Vagina (tissue), 2 donors: ENCODE measurements around the gene SPAST.

Experiments used
- CTCF ChIP-seq, 3 experiments: fragments of 450-650 bp in 2 of 3; fragments of 200-600 bp in 1 of 3; sonication (generic) in 1 of 3; IDR thresholded peaks; one replicate each; pipeline ENCODE4 v1.5.1; 2017 to 2019; ENCODE audit warnings: antibody characterized with exemption in 3 of 3, mild to moderate bottlenecking in 2 of 3, moderate library complexity in 2 of 3
- POLR2A ChIP-seq, 2 donors: fragments of 450-650 bp; IDR thresholded peaks; one replicate each; pipeline ENCODE4 v1.6.1; 2017; ENCODE audit warnings: antibody characterized with exemption in 2 of 2, mild to moderate bottlenecking in 2 of 2, moderate library complexity in 2 of 2
- POLR2AphosphoS5 ChIP-seq, 2 donors: sonication (generic); formaldehyde crosslinking; IDR thresholded peaks; one replicate each; pipeline ENCODE4 v1.9.0; 2017; ENCODE audit warnings: antibody characterized with exemption in 2 of 2, mild to moderate bottlenecking in 2 of 2, low read depth in 1 of 2; ENCODE audit not compliant: insufficient read depth in 1 of 2

GRCh38 chr2:32063310-32064020 is at the start of gene SPAST:
- TF ChIP-seq CTCF (IDR thresholded peaks at IDR 0.05), result peak in 1 of 3 experiments; percentile 69
- TF ChIP-seq POLR2A (IDR thresholded peaks at IDR 0.05), result no peak
- peak; percentile 90 to 95 for TF ChIP-seq POLR2AphosphoS5 (IDR thresholded peaks at IDR 0.05; ENCODE audit: insufficient read depth in 1 of 2, low read depth in 1 of 2)
